ENCODE results near the gene SLC45A2.
"Not testable (repeated sequence)": the region's sequence is repeated elsewhere in the genome, so short reads cannot be mapped to it uniquely, and the experiment has no call there.

SLC45A2 gene

DNA sequence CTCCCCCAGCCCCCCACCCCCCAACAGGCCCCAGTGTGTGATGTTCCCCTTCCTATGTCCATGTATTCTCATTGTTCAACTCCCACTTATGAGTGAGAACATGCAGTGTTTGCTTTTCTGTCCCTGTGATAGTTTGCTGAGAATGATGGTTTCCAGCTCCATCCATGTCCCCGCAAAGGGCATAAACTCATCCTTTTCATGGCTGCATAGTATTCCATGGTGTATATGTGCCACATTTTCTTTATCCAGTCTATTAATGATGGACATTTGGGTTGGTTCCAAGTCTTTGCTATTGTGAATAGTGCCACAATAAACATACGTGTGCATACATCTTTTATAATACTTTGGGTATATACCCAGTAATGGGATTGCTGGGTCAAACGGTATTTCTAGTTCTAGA lies 69.6 kb downstream of the SLC45A2 start:
- DNase-seq: not testable (repeated sequence)

DNA sequence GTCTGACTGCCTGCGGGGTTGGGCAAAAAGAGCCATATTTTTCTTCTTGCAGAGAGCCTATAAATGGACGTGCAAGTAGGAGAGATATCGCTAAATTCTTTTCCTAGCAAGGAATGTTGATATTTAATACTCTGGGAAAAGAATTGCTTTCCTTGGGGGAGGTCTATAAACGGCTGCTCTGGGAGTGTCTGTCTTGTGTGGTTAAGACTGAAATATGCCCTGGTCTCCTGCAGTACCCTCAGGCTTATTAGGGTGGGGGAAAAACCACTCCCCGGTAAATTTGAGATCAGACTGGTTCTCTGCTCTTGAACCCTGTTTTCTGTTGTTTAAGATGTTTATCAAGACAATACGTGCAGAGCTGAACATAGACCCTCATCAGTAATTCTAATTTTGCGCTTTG lies 78.2 kb downstream of the SLC45A2 start:
- DNase-seq: not testable (repeated sequence)

DNA sequence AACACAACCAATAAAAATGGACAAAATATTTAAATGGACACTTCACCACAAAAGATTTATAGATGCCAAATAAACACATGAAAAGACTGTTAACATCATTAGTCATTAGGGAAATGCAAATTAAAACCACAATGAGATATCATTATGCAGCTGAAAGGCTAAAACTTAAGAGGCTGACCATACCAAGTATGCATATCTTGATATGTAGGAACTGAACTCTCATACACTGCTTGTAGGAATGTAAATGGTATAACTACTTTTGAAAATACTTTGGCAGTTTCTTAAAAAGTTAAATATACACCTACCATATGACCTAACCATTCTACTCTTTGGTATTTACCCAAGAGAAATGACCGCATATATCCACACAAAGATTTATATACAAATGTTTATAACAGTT lies 79.1 kb downstream of the SLC45A2 start:
- no peak for DNase-seq

DNA sequence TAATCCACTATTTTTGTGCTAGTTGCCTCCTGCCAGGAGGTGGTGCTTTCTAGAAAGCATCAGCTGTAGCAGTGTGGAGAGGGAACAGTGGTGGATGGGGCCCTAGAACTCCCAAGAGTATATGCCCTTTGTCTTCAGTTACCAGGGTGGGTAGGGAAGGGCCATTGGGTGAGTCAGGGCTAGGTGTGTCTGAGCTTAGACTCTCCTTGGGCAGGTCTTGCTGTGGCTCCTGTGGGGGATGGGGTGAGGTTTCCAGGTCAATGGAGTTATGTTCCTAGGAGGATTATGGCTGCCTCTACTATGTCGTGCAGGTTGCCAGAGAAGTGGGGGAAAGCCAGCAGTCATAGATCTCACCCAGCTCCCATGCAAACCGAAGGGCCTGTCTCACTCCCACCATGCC lies 81.4 kb downstream of the SLC45A2 start:
- no peak for DNase-seq

DNA sequence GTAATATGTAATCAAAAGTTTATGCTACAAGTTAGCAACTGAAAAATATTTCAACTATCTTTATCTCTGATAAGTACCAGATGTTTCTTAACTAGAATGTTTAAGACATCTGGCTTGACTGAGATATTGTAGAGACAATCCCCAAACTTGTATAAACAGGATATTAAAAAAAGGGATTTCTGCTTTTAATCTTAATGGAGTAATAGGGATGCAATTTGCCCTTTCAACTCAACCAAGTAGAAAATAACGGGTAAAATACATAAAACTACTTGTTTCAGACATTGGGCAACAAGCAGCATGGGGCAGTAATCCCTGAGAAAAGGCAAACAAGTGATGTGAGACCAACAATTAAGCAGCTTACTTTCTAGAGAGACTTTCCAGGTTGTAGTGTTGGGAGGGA lies 83.3 kb downstream of the SLC45A2 start:
- DNase-seq: no peak
